Activated CD4-positive, alpha-beta T cell treated with anti-CD3 and anti-CD28 coated beads for 4 hours (primary cell): Measurements from ENCODE around the gene ADGRG7.

Source experiments
- DNase-seq, 2 donors: peaks; one replicate each; pipeline ENCODE4 v3.0.0-alpha.2; 2020

Gene ADGRG7

DNA sequence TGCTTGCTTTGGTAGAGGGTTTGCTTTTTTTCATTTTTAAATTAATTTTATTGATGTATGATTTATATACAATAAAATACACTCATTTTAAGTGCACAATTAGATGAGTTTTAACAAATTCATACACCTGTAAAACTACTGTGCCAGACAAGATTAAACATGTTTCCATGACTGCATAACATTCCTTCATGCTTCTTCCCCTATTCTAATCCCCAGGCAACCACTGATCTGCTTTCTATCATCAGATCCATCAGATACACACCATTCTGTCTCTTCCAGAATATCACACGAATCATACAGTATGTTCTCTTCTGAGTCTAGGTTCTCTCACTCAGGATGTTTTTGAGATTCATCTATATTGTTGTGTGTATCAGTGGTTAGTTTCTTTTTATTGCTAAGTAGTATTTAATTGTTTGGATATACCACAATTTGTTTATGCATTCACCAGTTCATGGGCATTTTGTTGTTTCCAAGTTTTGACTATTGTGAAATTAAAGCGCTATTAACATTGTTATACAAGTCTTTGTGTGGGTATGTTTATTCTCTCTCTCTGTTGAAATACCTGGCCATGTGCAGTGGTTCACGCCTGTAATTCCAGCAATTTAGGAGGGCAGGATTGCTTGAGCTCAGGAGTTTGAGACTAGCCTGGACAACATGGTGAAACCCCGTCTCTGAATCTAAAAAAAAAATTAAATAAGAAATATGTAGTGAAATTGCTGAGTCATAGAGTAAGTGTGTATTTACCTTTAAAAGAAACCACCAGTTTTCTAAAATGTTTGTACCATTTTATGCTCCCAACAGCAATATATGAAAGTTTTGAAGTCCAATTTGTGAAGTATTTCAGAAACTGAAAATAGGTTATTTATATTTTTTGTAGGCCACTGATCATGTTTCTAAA lies 92.9 kb downstream of the ADGRG7 start:
- no peak for DNase-seq

DNA sequence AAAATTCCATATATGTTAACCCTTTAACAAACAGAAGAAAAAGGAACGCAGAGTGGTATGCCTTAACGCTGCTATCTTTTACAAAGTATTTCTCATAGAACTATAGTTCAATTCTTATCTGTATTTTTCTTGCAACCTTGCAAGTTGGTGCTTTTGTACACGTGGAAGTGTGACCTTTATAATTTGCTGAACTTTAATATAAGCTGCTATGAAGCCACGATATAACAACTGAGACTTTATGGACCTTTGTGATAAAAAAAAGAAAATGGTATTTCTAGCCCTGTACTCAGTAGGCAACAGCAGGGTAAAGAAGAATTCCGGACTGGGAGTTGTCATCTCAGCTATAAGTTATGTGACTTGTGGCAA lies 93.6 kb downstream of the ADGRG7 start:
- DNase-seq, result no peak

DNA sequence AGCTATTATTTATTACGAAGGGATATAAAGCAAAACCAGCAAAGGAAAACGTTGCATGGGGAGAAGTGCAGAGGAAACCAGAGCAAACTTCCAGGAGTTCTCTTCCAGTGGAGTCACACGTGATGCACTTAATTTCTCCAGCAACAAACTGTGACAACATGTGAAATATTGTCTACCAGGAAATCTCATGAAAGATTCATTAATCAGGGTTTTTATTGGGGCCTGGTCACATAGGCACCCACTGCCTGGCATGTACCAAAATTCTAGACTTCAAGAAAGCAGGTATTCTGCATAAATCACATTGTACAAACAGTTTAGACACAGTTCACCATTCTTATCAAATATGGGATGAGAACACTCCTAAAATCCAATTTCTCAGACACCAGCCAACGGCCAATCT lies 94.5 kb downstream of the ADGRG7 start:
- DNase-seq, result no peak

DNA sequence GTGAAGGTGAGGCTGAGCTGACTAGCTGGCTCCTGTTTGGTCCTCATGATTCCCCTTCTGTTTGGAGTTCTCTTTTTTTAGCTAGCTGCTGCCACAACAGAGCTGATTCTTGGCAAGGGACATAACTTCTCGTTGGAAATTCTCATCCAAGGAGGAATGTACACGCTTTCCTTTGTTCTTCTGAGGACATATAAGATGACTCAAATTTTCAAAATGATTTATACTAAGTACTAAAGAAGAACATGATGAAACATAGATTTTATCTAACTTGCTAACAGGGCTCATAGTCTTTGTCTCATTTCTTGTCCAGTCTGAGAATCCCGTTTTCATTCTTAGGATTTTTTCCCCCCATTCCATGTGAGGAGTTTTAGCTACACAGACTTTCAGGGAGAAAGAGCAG lies 97.0 kb downstream of the ADGRG7 start:
- DNase-seq, result no peak

DNA sequence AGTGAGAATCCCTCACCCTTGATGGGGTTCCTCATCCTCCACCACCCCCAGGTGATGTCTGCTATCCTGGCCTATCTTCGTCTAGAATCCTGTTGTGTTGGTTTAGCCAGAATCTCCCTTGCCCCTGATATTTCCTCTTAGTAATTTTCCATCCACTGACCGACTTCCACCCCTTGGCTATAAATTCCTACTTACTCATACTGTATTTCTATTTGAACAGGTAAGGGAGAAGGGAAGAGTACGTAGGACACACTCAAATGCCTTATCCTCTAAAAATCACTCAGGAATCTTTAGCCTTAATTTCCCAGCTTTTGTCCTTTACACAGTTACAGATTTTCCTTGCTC lies 99.2 kb downstream of the ADGRG7 start:
- DNase-seq, result no peak

DNA sequence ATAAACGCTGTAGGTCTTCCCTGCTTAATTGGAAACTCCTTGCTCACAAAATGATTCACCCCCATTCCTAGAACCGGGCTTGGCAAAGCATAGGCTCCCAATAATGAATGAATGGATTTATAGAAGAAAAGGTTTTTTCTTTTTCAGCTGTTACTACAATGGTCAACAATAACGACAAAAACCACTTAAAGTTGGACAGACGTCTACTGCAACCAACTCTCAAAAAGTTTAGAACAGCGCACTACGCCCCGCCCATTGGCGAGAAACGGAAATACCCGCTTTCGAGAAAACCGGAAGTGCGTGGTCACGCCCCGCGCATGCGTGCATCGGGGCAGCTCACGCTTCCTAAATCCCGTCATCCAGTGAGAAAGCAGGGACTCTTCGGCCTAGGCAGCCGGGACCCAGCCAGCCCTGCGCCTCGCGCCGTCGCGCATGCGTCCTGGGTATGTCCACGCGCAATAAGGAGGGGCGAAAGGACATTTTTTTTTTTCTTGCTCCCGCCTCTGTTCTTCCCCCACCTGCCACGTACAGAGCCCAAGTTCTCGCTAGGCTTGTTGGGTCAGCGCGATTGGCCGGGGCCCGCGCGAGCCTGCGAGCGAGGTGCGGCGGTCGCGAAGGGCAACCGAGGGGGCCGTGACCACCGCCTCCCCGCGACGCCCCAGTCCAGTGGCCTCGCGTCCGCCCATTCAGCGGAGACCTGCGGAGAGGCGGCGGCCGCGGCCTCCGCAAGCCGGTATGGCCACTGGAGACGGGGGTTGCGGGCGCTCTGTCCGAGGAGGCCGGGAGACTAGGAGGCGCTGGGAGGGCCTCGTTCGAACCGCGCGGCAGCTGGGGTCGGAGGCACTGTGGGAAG lies 99.8 kb downstream of the ADGRG7 start, which contains the start of gene TFG:
Gene TFG (plus strand): TSS at position 506 of the 853 bp plus-strand sequence. CDS start 4,192 bp downstream, outside the sequence.
- peak; percentile 94 to 97 for DNase-seq

DNA sequence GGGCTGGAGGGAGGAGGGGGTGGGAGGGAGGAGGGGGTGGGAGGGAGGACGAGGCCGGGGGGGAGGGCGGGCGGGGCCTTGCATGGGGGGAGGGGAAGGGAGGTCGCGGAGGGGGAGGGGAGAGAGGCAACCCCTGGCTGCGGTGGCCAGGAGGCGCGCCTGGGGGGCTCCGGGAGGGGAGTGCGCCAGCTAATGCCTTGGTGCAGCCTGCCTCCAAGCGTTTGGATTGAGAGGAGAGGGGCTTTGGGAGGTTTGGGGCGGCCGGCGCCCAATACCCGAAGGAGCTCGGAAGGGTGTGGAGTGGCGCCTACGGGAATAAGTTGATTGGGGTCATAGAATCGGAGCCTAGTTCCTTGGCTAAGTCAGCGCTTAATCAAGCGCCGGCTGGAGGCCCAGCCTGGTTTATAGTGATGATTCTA lies 100.5 kb downstream of the ADGRG7 start:
- DNase-seq, result peak in 1 of 2 donors; percentile 25

DNA sequence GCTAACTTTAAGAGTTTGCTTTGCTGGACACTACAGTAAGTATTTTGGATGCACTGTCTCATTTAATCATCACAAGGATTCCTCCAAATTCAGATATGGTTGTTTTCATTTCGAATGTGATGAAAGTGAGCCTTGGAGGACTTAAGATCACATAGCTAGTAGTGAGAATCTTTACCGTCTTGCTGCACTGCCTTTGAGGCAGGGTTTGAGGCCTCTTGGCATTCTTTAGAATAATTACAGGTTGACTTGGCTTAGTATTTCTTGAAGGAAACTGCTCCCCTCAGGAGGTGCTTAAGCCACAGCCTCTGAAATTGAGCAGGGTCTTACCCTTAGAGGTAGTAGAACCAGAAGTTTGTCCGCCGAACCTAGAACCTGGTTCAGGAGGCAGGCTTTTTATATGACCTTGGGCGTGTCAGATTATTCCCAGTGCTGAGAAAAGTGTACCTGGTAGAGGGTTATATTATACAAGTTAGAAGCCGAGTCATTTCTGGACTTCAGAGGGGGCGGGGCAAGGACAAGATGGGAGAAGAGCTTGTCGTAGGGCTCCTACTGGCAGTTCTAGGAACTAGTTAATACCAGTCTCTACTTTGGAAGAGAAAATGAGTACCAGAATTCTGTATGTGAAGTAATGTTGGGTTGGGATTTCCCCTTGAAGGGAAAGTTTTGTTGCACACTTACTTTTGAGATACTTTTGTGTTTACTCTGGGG lies 101.0 kb downstream of the ADGRG7 start:
- peak; percentile 58 to 64 for DNase-seq

DNA sequence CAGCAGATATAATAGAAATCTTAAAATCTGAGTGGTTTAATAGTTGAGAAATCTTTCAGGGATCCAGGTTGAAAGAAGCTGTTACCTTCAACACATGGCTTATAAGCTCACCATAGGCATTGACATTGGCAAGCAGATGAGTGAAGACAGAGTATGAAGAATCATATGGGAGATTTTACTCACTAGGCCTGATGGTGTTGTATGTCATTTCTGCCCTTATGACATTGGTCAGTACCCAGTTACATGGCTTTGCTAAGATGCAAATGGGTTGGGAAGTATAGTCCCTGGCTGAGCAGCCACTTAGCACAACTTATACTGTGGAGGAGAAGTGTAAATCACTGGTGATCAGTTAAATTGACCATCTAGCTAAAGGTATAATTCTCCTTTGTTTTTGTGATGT lies 105.8 kb downstream of the ADGRG7 start:
- DNase-seq, result no peak

DNA sequence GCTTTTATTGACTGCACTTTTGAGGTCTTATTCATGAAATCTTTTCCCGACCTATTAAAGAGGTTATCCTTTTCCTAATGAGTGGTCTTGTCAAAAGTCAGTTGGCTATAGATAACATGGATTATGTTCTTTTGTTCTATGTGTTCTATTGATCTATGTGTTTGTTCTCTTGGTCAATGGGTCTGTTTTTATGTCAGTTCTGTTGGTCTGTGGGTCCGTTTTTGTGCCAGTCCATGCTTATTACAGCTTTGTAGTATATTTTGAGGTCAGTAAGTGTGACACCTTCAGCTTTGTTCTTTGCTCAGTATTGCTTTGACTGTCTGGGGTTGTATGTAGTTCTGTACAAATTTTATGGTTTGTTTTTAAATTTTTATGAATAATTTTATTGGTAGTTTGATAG lies 107.7 kb downstream of the ADGRG7 start:
- no peak for DNase-seq

DNA sequence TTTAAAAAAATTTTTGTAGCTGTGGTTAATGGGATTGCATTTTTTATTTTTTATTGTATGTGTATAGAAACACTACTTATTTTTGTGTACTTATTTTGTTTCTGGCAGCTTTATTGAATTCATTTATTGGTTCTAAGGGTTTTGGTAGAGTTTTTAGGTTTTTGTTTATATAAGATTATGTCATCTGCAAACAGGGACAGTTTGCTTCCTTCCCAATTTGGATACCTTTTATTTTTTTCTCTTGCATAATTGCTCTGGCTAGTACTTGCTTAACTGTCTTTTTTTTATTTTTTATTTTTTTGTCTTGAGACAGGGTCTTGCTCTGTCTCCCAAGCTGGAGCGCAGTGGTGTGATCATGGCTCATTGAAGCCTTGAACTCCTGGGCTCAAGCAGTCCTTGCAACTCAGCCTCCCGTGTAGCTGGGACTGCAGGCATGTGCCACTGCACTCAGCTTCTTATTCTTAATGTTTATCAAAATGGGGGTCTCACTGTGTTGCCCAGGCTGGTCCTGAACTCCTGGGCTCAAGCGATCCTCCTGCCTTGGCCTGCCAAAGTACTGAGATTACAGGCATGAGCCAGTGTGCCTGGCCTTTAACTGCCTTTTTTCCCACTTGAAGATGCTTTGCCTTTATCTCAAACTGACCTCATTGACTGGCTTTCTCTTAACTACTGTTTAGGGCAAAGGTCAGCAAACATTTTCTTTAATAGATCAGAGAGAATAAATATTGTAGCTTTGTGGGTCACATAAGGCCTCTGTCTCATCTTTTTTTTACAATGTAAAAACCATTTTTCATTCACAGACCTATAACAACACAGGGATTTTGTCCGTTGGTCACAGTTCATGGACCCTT lies 108.5 kb downstream of the ADGRG7 start:
- no peak for DNase-seq

DNA sequence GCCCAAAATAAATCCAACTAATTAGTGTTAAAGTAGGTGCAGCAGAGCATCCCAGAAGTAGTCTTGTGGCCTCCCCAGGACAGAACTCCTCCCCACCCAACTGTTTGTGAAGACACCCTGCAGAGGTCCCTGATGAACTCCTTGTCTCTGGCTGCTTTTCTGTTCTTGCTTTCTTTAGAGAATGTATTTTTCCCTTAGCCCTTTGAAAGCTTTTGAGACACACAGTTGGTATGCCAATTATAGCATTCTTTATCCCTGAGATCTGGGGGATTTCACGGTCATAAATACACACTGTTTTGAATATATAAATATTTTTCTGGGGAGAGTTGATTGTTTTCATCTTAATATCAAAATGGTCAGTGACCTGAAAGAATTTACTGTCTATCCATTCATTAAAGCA lies 109.7 kb downstream of the ADGRG7 start:
- no peak for DNase-seq

DNA sequence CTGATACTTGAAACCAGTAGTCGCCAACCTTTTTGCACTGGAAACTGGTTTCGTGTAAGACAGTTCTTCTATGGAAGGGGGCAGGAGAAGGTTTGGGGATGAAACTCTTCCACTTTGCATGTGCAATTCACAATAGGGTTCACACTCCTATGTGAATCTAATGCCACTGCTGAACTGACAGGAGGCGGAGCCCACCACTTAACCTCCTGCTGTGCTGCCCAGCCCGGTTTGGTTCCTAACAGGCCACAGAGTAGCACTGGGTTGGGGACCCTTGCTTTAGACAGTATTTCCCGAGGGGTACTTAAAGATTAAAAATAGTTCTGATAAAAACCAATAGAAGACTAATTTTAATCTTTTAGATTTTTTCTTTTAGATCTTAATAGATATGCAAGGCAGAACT lies 111.0 kb downstream of the ADGRG7 start:
- DNase-seq, result no peak

DNA sequence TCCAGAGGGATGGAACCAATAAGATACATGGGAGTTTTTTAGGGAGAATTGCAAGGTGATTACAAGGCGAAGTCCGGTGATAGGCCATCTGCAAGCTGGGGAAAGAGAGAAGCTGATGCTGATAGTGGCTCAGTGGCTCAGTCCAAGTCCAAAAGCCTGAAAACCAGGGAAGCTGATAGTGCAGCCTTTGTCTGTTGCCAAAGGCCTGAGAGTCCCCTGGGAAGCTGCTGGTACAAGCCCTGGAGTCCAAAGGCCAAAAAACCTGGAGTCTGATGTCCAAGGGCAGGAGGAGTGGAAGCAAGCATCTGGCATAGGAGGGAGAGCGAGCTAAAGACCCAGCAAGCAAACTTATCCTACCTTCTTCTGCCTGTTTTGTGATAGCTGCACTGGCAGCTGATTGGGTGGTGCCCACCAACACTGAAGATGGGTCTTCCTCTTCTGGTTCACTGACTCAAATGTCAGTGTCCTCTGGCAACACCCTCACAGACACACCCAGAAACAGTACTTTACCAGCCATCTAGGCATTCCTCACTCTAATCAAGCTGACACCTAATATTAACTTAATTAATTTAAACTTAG lies 116.6 kb downstream of the ADGRG7 start:
- no peak for DNase-seq

DNA sequence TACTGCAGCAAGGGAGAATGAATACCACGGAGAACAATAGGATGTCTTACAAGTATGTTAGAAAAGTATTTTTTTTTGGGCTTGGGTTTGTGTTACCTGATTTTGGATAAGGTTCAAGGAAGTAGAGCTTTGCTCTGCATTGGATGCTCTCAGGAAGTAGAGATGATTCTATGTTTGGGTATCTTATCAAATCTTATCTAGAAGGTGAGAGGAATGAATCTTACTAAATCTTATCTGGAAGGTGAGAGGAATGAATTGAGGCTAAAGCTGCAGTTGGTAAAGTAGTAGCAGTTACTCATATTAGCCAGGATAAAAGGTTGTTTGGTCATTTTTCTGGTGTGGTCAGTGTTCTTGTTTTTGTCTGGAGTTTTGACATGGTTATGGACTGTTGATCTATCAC lies 117.3 kb downstream of the ADGRG7 start:
- DNase-seq, result no peak

DNA sequence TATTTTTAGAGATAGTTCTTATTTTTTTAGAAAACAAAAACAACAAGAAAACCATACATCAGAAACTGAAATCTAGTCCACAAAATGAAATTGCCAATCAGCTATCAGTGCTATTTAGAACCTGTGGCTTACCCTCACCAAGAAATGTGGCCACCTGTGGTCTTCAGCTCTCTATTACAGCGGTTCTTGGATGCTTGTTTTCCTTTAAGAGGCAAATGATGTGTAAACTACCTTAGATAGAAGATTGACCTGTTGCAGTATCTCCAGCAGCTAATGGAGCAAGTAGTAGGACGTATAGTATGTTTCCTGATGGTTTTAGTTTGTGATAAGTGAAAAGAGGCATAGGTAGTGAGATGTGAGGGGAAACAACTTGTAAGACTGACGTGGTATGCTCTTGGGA lies 121.1 kb downstream of the ADGRG7 start:
- DNase-seq, result no peak

DNA sequence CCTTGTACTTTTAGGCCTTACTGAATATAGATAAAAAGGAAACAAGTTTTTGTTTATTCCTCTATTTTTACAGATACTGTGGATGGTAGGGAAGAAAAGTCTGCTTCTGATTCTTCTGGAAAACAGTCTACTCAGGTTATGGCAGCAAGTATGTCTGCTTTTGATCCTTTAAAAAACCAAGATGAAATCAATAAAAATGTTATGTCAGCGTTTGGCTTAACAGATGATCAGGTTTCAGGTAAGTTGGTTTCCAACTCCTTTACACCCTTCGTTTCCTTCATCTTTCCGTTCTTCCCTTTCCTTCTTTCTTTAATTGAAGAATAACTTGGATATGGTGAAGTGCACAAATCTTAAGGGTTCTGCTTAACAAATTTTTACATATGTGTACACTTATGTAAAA lies 123.0 kb downstream of the ADGRG7 start:
- no peak for DNase-seq

DNA sequence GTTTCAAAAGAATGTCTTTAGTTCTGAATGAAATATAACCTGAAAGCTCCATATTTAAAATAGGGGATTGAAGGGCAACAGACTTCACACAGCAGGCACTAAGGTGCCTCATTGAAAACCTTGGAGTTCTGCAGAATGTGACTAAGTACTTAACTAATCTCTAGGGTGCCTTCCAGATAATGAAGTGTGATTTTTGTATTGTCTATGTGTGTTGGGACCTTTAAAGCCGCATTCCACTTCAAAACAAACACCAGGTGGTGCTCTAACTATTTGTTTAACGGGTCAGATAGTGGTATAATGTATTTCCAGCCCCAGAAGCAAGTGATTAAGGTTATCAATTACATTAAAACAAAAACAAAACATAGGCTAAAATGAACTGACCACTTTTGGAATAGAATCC lies 127.9 kb downstream of the ADGRG7 start:
- DNase-seq, result no peak

DNA sequence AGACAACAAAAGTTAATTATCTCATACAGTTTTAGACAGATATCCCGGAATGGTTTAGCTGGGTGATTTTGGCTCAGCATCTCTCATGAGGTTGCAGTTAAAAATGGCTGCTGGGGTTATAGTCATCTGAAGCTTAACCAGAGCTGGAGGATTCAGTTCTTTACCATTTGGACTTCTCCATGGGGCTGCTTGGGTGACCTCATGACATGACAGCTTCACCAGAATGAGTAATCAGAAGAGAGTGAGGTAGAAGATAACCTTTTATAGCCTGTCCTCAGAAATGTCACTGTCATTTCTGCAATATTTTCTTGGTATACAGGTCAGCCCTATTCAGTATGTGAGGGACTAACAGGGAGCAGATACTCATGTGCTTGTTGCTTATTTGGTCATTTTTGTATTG lies 130.8 kb downstream of the ADGRG7 start:
- DNase-seq, result no peak

DNA sequence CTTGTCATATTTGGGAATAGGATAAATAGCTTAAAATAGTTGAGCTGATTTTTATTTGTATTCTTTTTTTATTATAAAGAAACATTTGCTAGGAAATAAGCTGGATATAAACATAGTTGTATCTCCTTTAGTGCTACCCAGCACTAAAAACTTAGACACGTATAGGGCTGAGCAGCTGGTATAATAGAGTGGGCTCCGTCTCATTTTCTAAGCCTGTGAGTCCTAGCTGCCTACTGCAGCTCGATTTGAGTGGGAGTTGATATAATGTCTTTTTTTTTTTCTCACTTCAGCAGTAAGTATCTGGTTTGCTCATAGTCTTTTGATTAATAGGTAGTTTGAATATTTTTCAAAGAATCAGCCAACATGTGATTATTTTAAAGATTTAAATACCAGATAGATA lies 134.1 kb downstream of the ADGRG7 start:
- DNase-seq, result no peak

DNA sequence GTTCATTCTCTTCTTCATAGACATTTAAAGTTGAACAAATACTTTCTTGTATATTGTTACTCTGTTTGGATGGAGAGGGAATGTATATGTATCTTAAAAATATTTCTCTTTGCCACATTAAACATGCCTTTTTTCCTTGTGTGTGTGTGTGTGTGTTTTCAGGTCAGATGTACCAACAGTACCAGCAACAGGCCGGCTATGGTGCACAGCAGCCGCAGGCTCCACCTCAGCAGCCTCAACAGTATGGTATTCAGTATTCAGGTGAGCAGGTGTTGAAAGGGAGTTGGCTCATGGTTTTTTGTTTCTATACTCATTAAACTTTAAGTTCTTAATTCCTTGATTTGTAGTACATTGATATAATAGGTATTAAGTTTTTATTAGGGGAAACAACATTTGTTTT lies 135.3 kb downstream of the ADGRG7 start:
- no peak for DNase-seq
